Measurements from ENCODE around the gene CAB39. TPM values are rescaled to one million over a fixed set of nuclear protein-coding genes. Genes with fewer than 3 reads are reported as not detected.

CAB39 gene
- polyA plus RNA-seq, 1 of the 3 experiments (the other 2 are of a cell fraction) = 15.7 TPM

DNA sequence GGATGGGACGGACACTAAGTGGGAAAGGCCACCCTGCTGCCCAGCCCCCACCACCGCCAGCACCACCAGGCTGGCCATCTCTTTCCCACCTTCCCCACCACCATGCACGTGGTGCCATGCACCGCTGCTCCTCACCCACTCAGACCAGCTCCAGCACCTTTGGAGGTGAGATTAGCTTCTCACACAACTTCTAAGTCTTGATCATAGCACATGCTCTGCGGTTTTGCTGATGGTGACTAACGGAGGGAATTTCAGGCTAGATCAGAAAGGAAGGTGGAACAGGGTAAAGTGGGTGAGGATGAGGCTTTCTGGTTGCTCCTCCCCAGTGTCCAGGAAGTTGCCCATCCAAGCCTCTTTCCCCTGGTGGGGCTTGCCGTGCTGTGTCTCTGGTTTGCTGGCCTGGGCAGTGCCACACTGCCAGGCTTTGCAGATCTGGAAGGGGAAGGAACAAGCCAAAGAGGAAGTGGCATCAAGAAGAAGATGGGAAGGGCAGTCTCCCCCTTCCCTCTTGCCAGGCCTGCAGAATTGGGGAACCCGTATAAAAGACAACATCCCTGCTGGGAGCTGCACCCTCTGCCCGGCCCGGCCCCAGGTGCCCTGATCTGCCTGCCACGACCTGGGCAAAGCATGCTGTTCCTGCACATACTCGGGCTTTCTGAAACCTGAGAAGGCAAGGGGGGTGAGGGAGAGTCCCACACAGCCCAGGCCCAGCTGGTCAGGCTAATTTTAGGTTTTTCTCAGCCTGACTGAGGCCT is 44.3 kb upstream of the CAB39 start:
- Histone ChIP-seq H3K9me3 (no peaks in the 10 kb centered on the region), H3K4me2 (no peak overlapping the region), H3F3A (replicated peaks; ENCODE audit: insufficient read depth) (no peaks in the 10 kb centered on the region), H3K4me1 (ENCODE audit: control insufficient read depth in 1 of 2, insufficient read depth in 2 of 2, low read depth in 1 of 2, low read length in 1 of 2) (peaks cover 0 to 4% of the 10 kb centered on the region in 2 experiments; a peak in 1 of 4 replicates), H3K4me3 (ENCODE audit: low read depth in 2 of 2, low read length in 1 of 2) (no peak overlapping the region), H3K27me3 (ENCODE audit: insufficient read depth) (no peaks in the 10 kb centered on the region), H3K27ac (ENCODE audit: low read depth in 2 of 2, low read length in 1 of 2) (no peak overlapping the region), H3K36me3 (replicated peaks in 1 of 2; ENCODE audit: control insufficient read depth in 1 of 2, insufficient read depth in 2 of 2, low read length in 1 of 2) (no peaks in the 10 kb centered on the region), H3K79me2 (ENCODE audit: insufficient read depth) (no peaks in the 10 kb centered on the region), H4K20me1 (ENCODE audit: insufficient read depth) (no peaks in the 10 kb centered on the region), H2AFZ (ENCODE audit: low read depth) (0 out of 2 replicates have a peak overlapping the region, but pooled peaks have one; percentile 43), H3K9me2 (no peaks in the 10 kb centered on the region), H3K9ac (no peak overlapping the region)
- WGBS (ENCODE audit: low lambda C conversion rate) = 85% methylated on average over 6 of the region's 12 CpGs
- ChIA-PET POLR2A (no interaction called here), CTCF (no interaction called here)
- no peak for DNase-seq
- TF ChIP-seq, protein P1, sequence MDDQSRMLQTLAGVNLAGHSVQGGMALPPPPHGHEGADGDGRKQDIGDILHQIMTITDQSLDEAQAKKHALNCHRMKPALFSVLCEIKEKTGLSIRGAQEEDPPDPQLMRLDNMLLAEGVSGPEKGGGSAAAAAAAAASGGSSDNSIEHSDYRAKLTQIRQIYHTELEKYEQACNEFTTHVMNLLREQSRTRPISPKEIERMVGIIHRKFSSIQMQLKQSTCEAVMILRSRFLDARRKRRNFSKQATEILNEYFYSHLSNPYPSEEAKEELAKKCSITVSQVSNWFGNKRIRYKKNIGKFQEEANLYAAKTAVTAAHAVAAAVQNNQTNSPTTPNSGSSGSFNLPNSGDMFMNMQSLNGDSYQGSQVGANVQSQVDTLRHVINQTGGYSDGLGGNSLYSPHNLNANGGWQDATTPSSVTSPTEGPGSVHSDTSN (IDR thresholded peaks at IDR 0.05) = no peak
- TF ChIP-seq TCF12 (IDR thresholded peaks at IDR 0.05) = peak; percentile 28; the same call in 1 of the 2 replicates

DNA sequence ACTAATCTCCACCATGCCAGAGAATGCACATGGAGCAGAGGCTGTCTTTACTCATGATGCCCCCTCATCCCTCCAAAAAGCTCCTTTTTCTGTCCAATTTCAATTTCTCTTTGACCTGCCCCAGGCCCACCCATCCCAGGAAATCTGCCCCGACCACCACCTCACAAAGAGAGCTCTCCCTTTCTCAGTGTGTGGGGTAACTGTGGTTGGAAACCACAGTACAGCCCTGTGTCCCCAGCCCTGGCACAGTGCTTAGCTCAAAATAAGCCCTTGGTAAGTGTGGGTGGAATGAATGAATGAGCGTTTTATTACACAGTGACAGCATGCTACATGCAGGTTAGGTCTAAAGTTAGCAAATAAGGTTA is 43.7 kb upstream of the CAB39 start:
- no peaks in the 10 kb centered on the region for H3F3A ChIP-seq (replicated peaks; ENCODE audit: insufficient read depth)
- POLR2A ChIA-PET = no interaction called here
- H3K4me1 ChIP-seq (ENCODE audit: control insufficient read depth in 1 of 2, insufficient read depth in 2 of 2, low read depth in 1 of 2, low read length in 1 of 2) = peaks cover 0 to 4% of the 10 kb centered on the region in 2 experiments; a peak in 1 of 4 replicates
- CTCF ChIA-PET = no interaction called here
- no peaks in the 10 kb centered on the region for H3K27me3 ChIP-seq (ENCODE audit: insufficient read depth)
- no peak overlapping the region for H3K4me2 ChIP-seq
- no peaks in the 10 kb centered on the region for H3K9me3 ChIP-seq
- H4K20me1 ChIP-seq (ENCODE audit: insufficient read depth) = no peaks in the 10 kb centered on the region
- no peaks in the 10 kb centered on the region for H3K79me2 ChIP-seq (ENCODE audit: insufficient read depth)
- no peak overlapping the region for H3K4me3 ChIP-seq (ENCODE audit: low read depth in 2 of 2, low read length in 1 of 2)
- H3K9ac ChIP-seq = no peak overlapping the region
- H2AFZ ChIP-seq (ENCODE audit: low read depth) = 0 out of 2 replicates have a peak overlapping the region, but pooled peaks have one; percentile 43
- H3K9me2 ChIP-seq = no peaks in the 10 kb centered on the region
- 81% methylated on average over 2 of the region's 2 CpGs for WGBS (ENCODE audit: low lambda C conversion rate)
- no peak overlapping the region for H3K27ac ChIP-seq (ENCODE audit: low read depth in 2 of 2, low read length in 1 of 2)
- no peak for TF ChIP-seq GABPA (IDR thresholded peaks at IDR 0.05; ENCODE audit: low read depth)
- TF ChIP-seq SIN3A (IDR thresholded peaks at IDR 0.05; ENCODE audit: borderline replicate concordance, low read depth, low read length) = no peak
- TF ChIP-seq, protein P1 (IDR thresholded peaks at IDR 0.05) = no peak
- TF ChIP-seq, protein P2, sequence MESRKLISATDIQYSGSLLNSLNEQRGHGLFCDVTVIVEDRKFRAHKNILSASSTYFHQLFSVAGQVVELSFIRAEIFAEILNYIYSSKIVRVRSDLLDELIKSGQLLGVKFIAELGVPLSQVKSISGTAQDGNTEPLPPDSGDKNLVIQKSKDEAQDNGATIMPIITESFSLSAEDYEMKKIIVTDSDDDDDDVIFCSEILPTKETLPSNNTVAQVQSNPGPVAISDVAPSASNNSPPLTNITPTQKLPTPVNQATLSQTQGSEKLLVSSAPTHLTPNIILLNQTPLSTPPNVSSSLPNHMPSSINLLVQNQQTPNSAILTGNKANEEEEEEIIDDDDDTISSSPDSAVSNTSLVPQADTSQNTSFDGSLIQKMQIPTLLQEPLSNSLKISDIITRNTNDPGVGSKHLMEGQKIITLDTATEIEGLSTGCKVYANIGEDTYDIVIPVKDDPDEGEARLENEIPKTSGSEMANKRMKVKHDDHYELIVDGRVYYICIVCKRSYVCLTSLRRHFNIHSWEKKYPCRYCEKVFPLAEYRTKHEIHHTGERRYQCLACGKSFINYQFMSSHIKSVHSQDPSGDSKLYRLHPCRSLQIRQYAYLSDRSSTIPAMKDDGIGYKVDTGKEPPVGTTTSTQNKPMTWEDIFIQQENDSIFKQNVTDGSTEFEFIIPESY (IDR thresholded peaks at IDR 0.05; ENCODE audit: borderline replicate concordance, low read depth) = no peak
- TF ChIP-seq, protein P3, sequence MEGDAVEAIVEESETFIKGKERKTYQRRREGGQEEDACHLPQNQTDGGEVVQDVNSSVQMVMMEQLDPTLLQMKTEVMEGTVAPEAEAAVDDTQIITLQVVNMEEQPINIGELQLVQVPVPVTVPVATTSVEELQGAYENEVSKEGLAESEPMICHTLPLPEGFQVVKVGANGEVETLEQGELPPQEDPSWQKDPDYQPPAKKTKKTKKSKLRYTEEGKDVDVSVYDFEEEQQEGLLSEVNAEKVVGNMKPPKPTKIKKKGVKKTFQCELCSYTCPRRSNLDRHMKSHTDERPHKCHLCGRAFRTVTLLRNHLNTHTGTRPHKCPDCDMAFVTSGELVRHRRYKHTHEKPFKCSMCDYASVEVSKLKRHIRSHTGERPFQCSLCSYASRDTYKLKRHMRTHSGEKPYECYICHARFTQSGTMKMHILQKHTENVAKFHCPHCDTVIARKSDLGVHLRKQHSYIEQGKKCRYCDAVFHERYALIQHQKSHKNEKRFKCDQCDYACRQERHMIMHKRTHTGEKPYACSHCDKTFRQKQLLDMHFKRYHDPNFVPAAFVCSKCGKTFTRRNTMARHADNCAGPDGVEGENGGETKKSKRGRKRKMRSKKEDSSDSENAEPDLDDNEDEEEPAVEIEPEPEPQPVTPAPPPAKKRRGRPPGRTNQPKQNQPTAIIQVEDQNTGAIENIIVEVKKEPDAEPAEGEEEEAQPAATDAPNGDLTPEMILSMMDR (IDR thresholded peaks at IDR 0.05) = no peak
- no peak for TF ChIP-seq TAF1 (IDR thresholded peaks at IDR 0.05; ENCODE audit: borderline replicate concordance, low read depth, low read length)
- H3K36me3 ChIP-seq (replicated peaks in 1 of 2; ENCODE audit: control insufficient read depth in 1 of 2, insufficient read depth in 2 of 2, low read length in 1 of 2) = no peaks in the 10 kb centered on the region
- DNase-seq = no peak

All from SK-N-SH (cell line).